Spinal cord (tissue), 10 donors: ENCODE results near the gene EBP. TPM values are rescaled to one million over a fixed set of nuclear protein-coding genes. Genes with fewer than 3 reads are reported as not detected.

Experiments
- DNase-seq, 6 donors: peaks; one replicate each; pipeline versions ENCODE4 v3.0.0 to v3.0.0-alpha.2; 2013 to 2015; ENCODE audit warnings: low spot score in 6 of 6, low read depth in 4 of 6
- H3K27ac ChIP-seq: one replicate; pipeline ENCODE4 v1.5.1; 2013; ENCODE audit warnings: low read depth, low read length, control low read depth
- H3K27me3 ChIP-seq: one replicate; pipeline ENCODE4 v1.6.1; 2013; ENCODE audit warnings: low read length; ENCODE audit not compliant: control insufficient read depth, insufficient read depth
- H3K36me3 ChIP-seq: one replicate; pipeline ENCODE4 v1.6.1; 2013; ENCODE audit warnings: low read length; ENCODE audit not compliant: control insufficient read depth, insufficient read depth
- H3K4me1 ChIP-seq: one replicate; pipeline ENCODE4 v1.6.1; 2013; ENCODE audit warnings: low read length; ENCODE audit not compliant: control insufficient read depth, insufficient read depth
- H3K4me3 ChIP-seq: one replicate; pipeline ENCODE4 v1.5.1; 2013; ENCODE audit warnings: low read depth, low read length, control low read depth
- H3K9me3 ChIP-seq: one replicate; pipeline ENCODE4 v1.6.1; 2013; ENCODE audit warnings: low read length; ENCODE audit not compliant: control insufficient read depth, insufficient read depth
- WGBS: methylation state at CpG from one replicate; pipeline ENCODE4 v1.1.5; 2013; ENCODE audit warnings: missing lambda C conversion rate; ENCODE audit not compliant: insufficient coverage; 5-methylcytosine and 5-hydroxymethylcytosine counted together
- polyA plus RNA-seq, 2 donors: library from polyadenylated mRNA; unstranded; fragments of 120-200 nt; gene quantifications; one replicate each; pipeline ENCODE4 v1.2.1, GENCODE V29; 2013; ENCODE audit not compliant: insufficient read length in 2 of 2
- total RNA-seq, 2 donors: library from RNA; depleted of rRNA in 1 of 2; stranded (reverse); fragments of 120-200 nt in 1 of 2; fragments of >200 nt in 1 of 2; gene quantifications; one replicate each; pipeline versions ENCODE4 v1.2.3 to v1.2.4, GENCODE V29; 2013 to 2014
- donor health status: healthy.

Gene EBP
- total and polyA plus RNA-seq, 4 donors = 32.5 to 62.9 (median 60.4) TPM

DNA sequence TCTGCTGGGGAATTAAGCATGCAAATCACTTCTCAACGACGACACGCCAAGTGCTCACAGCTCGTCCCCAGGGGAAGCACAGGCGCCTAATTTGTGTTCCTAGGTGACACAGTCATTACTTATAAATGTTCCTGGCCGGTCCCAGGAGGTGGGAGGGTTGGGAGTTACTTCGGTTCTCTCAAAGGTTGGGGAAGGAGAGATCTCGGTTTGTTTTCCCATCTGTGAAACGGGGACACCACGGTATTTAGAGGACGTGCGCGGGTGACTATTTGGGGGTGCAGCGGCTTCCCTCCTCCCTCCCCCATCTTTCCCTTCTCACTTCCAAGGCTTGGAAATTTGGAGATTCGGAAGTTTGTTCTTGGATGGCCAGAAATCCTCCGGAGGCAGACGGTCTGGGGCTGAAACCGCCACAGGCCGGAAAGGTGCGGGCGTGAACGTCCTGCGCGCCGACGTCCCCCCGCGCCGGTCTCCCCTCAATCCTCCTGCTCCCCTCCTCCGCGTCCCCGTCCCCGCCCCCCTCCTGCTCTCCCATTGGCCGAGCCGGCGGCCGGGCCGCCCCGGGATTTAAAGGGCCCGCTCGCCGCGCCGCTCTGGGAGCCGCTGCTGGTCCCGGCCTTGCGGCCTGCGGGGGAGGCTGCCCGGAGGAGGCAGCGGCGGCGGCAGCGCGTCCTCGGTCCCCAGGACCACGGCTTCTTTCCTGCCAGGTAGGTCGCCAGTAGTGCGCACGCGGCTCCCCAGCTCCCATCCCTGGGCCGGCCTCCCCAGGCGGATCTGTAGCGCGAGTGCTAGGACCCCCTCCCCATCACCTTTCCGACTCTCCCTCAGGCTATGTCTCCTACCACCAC, 13.0 kb upstream of the EBP start, which contains the start of gene PORCN:
Gene PORCN (plus strand): TSS at position 593 of the 845 bp plus-strand sequence. CDS start 829 bp downstream, outside the sequence.
- H3K27ac ChIP-seq = no peak within 1 kb of the TSS
- 25% methylated on average over 51 of the region's 65 CpGs for WGBS
- peak within 1 kb of the TSS; percentile 63 for H3K4me3 ChIP-seq
- no peaks in the 10 kb centered on the region for H3K9me3 ChIP-seq
- H3K36me3 ChIP-seq = peaks cover 17% of the 10 kb centered on the region
- peak in 5 of 6 donors; percentile 21 to 90 (median 56) for DNase-seq
- peaks cover 14% of the 10 kb centered on the region for H3K4me1 ChIP-seq
- H3K27me3 ChIP-seq = no peaks in the 10 kb centered on the region

DNA sequence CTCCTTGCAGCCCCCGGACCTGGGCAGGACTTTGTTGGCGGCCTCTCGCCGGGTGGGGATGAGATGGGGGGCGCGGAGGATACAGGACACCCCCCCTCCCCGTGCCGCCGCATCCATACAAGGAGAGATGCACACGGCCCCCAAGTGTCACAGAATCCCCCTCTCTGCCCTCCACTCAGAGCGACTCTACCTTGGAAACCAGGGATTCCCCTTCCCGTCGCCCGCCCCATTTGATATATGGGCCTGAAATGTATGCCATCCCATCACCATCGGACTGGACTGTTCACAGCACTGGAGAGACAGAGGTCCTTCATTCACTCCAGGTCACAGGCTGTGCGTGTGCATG, 12.4 kb upstream of the EBP start:
- 26% methylated on average over 12 of the region's 16 CpGs for WGBS
- H3K27me3 ChIP-seq = no peaks in the 10 kb centered on the region
- peak in 1 of 6 donors; percentile 33 for DNase-seq
- no peak overlapping the region for H3K27ac ChIP-seq
- H3K4me3 ChIP-seq = peak overlapping the region; percentile 63
- H3K4me1 ChIP-seq = peaks cover 14% of the 10 kb centered on the region
- H3K9me3 ChIP-seq = no peaks in the 10 kb centered on the region
- peaks cover 20% of the 10 kb centered on the region for H3K36me3 ChIP-seq

DNA sequence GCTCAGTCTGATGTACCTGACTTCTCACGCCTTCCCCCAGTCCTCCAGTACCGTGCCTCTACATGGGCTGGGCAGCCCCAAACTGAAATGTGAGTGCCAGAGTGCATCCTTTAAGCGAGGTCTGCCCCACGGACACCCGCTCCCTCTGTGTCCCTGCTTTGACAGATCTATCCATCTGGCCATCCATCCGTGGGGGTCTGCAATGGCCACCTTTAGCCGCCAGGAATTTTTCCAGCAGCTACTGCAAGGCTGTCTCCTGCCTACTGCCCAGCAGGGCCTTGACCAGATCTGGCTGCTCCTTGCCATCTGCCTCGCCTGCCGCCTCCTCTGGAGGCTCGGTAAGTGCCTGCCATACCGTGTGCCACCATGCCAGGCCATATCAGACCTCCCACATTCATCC, 12.0 kb upstream of the EBP start:
- Histone ChIP-seq H3K27ac (no peak overlapping the region), H3K9me3 (no peaks in the 10 kb centered on the region), H3K27me3 (no peaks in the 10 kb centered on the region), H3K4me3 (peak overlapping the region; percentile 63), H3K36me3 (peaks cover 22% of the 10 kb centered on the region), H3K4me1 (peaks cover 14% of the 10 kb centered on the region)
- WGBS = 52% methylated on average over 11 of the region's 11 CpGs
- DNase-seq = peak in 1 of 6 donors; percentile 1

DNA sequence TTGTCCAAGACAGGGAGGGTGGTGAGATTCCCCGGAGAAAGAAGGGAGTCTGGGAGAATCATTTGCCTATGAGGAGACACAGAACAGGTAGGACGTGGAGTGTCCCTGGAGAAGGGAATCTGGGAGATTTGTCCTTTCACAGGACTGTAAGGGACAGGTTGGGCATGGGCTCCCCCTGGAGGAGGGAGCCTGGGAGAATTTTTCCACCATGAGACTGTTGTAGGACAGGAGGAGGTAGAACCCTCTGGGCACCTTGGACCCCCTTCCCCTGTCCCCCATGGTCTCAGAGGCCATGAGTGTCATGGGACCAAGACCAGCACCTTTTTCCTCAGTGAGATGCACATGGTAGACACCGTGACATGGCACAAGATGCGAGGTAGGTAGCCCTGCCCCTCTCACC, 10.0 kb upstream of the EBP start:
- DNase-seq = no peak
- peaks cover 31% of the 10 kb centered on the region for H3K36me3 ChIP-seq
- H3K9me3 ChIP-seq = peaks cover under 1% of the 10 kb centered on the region
- H3K4me3 ChIP-seq = no peak overlapping the region
- no peaks in the 10 kb centered on the region for H3K27me3 ChIP-seq
- H3K4me1 ChIP-seq = peaks cover 14% of the 10 kb centered on the region
- WGBS = 60% methylated on average over 2 of the region's 4 CpGs
- no peak overlapping the region for H3K27ac ChIP-seq

DNA sequence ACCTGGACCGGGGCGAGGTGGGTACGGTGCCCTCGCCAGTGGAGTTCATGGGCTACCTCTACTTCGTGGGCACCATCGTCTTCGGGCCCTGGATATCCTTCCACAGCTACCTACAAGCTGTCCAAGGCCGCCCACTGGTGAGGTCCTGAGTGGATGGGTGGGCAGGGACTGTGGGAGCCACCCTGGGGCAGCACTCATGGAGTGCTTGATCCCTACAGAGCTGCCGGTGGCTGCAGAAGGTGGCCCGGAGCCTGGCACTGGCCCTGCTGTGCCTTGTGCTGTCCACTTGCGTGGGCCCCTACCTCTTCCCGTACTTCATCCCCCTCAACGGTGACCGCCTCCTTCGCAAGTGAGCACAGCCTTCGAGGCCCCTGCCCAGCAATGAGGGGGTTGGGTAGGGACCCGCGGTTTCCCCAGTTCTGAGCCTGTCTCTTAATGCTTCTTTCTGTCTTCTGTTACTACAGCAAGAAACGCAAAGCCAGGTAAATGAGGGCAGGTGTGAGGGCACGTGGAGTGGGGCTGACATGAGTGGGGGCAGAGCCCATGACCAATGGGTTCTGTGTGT, 9.2 kb upstream of the EBP start:
- WGBS = 83% methylated on average over 14 of the region's 20 CpGs
- Histone ChIP-seq H3K9me3 (peaks cover 2% of the 10 kb centered on the region), H3K27ac (no peak overlapping the region), H3K4me1 (peaks cover 14% of the 10 kb centered on the region), H3K36me3 (peaks cover 38% of the 10 kb centered on the region), H3K4me3 (no peak overlapping the region), H3K27me3 (no peaks in the 10 kb centered on the region)
- no peak for DNase-seq

DNA sequence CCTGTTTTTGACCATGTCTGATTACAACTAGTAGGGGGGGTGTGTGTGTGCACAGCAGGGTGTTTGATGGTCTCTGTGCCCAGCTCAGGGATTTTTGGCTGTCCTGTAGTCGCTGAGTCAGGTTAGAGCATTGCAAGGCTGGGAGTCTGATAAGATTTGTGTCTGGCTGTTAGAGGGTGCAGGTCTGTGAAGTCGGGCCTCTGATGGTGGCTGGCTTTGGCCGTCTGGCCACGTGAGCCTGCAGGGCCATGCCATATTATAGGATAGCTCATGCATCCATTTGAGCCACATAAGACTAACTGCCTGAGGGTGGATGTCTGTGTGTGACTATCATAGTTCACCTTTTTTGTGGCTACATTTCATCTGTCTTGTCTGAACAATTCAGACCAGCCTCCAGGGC, 7.9 kb upstream of the EBP start:
- Histone ChIP-seq H3K27me3 (no peaks in the 10 kb centered on the region), H3K4me1 (peaks cover 10% of the 10 kb centered on the region), H3K4me3 (no peak overlapping the region), H3K27ac (no peak overlapping the region), H3K36me3 (peaks cover 38% of the 10 kb centered on the region), H3K9me3 (peaks cover 2% of the 10 kb centered on the region)
- no peak for DNase-seq
- 53% methylated on average over 2 of the region's 4 CpGs for WGBS

DNA sequence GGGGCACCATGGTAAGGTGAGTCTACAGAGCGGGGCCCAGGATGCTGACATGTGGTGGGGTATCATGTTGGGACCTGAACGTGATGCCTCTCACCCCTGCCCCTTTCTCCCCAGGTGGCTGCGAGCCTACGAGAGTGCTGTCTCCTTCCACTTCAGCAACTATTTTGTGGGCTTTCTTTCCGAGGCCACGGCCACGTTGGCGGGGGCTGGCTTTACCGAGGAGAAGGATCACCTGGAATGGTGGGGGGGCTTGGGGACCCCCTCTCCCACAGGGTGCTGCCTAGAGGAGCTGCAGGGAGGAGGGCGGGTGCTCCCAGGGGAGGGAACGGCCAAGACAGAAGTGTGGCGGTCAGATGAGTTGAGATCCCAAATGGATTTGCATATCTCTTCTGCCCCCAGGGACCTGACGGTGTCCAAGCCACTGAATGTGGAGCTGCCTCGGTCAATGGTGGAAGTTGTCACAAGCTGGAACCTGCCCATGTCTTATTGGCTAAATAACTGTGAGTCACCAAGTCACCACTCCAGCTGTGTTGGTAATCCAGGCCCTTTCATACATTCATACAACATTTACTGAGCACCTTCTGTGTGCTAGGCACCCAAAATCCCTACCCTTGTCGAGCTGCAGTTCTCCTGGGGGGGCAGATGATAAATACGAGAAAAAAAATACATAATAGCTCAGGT, 7.3 kb upstream of the EBP start:
- Histone ChIP-seq H3K36me3 (peaks cover 38% of the 10 kb centered on the region), H3K9me3 (peaks cover 2% of the 10 kb centered on the region), H3K27me3 (no peaks in the 10 kb centered on the region), H3K4me3 (no peak overlapping the region), H3K27ac (no peak overlapping the region), H3K4me1 (peaks cover 8% of the 10 kb centered on the region)
- DNase-seq = no peak
- WGBS = 83% methylated on average over 9 of the region's 16 CpGs

DNA sequence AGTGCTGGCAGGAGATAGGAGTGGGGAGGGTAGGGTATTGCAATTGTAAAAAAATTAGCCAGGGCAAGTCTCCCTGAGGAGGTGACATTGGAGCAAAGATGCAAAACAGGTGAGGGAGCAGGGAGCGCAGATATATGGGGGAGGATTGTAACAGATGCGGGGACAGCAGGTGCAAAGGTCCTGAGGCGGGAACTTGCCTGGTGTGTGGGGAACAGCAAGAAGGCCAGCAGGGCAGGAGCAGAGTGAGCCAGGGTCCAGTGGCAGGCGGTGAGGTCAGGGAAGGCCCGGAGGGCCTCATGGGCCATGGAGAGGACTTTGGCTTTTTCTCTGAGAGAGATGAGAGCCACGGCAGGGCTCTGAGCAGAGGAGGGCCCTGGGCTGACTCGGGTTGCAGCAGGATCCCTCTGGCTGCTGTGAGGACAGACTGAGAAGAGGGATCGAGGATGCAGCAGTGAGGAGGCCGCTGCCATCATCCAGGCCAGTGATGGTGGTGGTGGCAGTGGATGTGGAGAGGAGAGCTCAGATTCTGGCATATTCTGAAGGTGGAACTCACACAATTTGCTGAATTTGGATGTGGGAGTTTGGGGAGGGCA, 6.6 kb upstream of the EBP start:
- Histone ChIP-seq H3K9me3 (peaks cover 2% of the 10 kb centered on the region), H3K27me3 (no peaks in the 10 kb centered on the region), H3K4me1 (peaks cover 1% of the 10 kb centered on the region), H3K4me3 (no peak overlapping the region), H3K27ac (no peak overlapping the region), H3K36me3 (peaks cover 38% of the 10 kb centered on the region)
- no peak for DNase-seq
- WGBS = 81% methylated on average over 9 of the region's 9 CpGs

DNA sequence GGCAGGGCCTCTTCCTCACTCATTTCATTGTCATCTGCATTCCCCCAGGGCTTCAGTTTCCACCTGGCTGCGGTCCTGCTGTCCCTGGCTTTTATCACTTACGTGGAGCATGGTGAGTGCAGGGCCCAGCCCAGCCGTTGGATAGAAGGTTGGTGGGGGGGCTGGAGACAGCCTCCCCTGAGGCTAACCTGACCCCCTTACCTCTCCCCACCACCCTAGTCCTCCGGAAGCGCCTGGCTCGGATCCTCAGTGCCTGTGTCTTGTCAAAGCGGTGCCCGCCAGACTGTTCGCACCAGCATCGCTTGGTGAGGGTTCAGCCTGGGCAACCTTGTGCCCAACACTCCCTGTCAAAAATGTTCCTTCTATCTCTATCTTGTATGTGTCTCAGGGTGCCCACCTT, 5.8 kb upstream of the EBP start:
- no peaks in the 10 kb centered on the region for H3K27me3 ChIP-seq
- peaks cover 2% of the 10 kb centered on the region for H3K9me3 ChIP-seq
- no peaks in the 10 kb centered on the region for H3K4me1 ChIP-seq
- no peak for DNase-seq
- no peak overlapping the region for H3K4me3 ChIP-seq
- no peak overlapping the region for H3K27ac ChIP-seq
- peaks cover 38% of the 10 kb centered on the region for H3K36me3 ChIP-seq
- 86% methylated on average over 7 of the region's 10 CpGs for WGBS
